GM12892 (cell line): ENCODE results near the gene RNF121.

Experiments used
- POLR2A ChIP-seq: IDR thresholded peaks from 2 replicates; pipeline ENCODE4 v1.6.1; 2011; ENCODE audit warnings: low read depth, low read length, control low read depth
- POLR2AphosphoS5 ChIP-seq: IDR thresholded peaks from 2 replicates; pipeline ENCODE4 v1.6.1; 2011; ENCODE audit warnings: low read depth, low read length, control low read depth

DNA sequence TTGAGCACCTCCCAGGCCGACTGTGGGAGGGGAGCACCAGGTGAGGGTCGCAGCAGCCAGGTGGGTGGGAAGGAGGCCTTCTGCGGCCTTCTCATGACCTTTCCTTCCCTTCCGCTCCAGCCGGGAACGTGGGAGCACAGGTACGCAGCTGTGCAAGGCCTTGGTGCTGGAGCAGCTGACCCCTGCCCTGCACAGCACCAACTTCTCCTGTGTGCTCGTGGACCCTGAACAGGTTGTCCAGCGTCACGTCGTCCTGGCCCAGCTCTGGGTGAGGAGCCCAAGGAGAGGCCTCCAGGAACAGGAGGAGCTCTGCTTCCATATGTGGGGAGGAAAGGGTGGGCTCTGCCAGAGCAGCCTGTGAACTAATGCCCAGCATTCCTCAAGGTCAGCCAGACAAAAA is 72.4 kb downstream of the RNF121 start:
- no peak for TF ChIP-seq POLR2AphosphoS5
- no peak for TF ChIP-seq POLR2A
